K562 (cell line): ENCODE results near the gene PON1. TPM values are rescaled to one million over a fixed set of nuclear protein-coding genes. Genes with fewer than 3 reads are reported as not detected.

ENCODE experiments used
- ATAC-seq: fragments of 200-7000 bp; cut with Tn5 transposase; 3 replicates; pipeline ENCODE4 v1.9.1; 2020; ENCODE audit warnings: moderate library complexity
- BruUV-seq: library from RNA; stranded (reverse); fragments of 400-500 nt; replicated peaks from 2 replicates; lab custom pipeline; 2021; lab: Mats Ljungman, UMichigan
- CTCF ChIA-PET: fragments of 300-600 bp; formaldehyde crosslinking; extraction: SDS; loops from one replicate; lab custom pipeline; 2021; ENCODE audit warnings: low intra/inter-chr PET ratio; lab: Yijun Ruan, JAX
- POLR2A ChIA-PET: fragments of 300-600, 350-650 bp; sonication (Branson Sonifier 250); formaldehyde crosslinking; extraction: SDS; loops from one replicate; lab custom pipeline; 2021; ENCODE audit warnings: antibody characterized with exemption, inconsistent platforms; lab: Yijun Ruan, JAX
- DNase-seq, 4 experiments: peaks; one replicate each; pipeline versions ENCODE4 v3.0.0 to v3.0.0-alpha.2; 2011 to 2018; ENCODE audit warnings: low spot score in 3 of 4, mixed read lengths in 3 of 4; ENCODE audit errors: extremely low read depth in 1 of 4
- FAIRE-seq: peaks from 2 replicates; lab custom pipeline; 2011; peaks lifted over from hg19 to GRCh38; lab: Jason Lieb, UNC
- H2AFZ ChIP-seq: 2 replicates; pipeline ENCODE4 v1.6.0; 2011; ENCODE audit warnings: low read depth, low read length, control low read depth, inconsistent platforms
- H3K27ac ChIP-seq: fragments of 200-600 bp; 3 replicates; pipeline ENCODE4 v1.8.0; 2011; ENCODE audit warnings: low read depth, mild to moderate bottlenecking, control low read depth, inconsistent platforms, low read length, moderate library complexity, mixed read lengths; ENCODE audit errors: extremely low read depth
- H3K27me3 ChIP-seq, 2 experiments: fragments of 300-600 bp in 1 of 2; 2 replicates in 1 of 2; 3 replicates in 1 of 2; pipeline versions ENCODE4 v1.6.0 to v1.8.0; 2011; ENCODE audit warnings: inconsistent platforms in 2 of 2, low read length in 2 of 2, mild to moderate bottlenecking in 1 of 2, mixed read lengths in 1 of 2, moderate library complexity in 1 of 2; ENCODE audit not compliant: control insufficient read depth in 2 of 2, insufficient read depth in 2 of 2
- H3K36me3 ChIP-seq: fragments of 300-600 bp; 3 replicates; pipeline ENCODE4 v1.8.0; 2011; ENCODE audit warnings: mild to moderate bottlenecking, low read length, inconsistent platforms; ENCODE audit not compliant: control insufficient read depth, insufficient read depth
- H3K4me1 ChIP-seq, 2 experiments: fragments of 200-600 bp in 1 of 2; replicated peaks in 1 of 2; 2 replicates in 1 of 2; 3 replicates in 1 of 2; pipeline versions ENCODE4 v1.5.1 to v1.8.0; 2011; ENCODE audit warnings: inconsistent platforms in 2 of 2, low read length in 2 of 2, mild to moderate bottlenecking in 1 of 2, mixed read lengths in 1 of 2, moderate library complexity in 1 of 2; ENCODE audit not compliant: control insufficient read depth in 2 of 2, insufficient read depth in 2 of 2
- H3K4me2 ChIP-seq: 2 replicates; pipeline ENCODE4 v1.6.1; 2011; ENCODE audit warnings: low read length, control low read depth, inconsistent platforms, mixed read lengths; ENCODE audit not compliant: insufficient read depth
- H3K4me3 ChIP-seq: fragments of 200-600 bp; sonication (generic), shearing (Covaris generic); 2 replicates; pipeline ENCODE4 v1.5.1; 2016; ENCODE audit warnings: control low read depth, inconsistent platforms
- H3K79me2 ChIP-seq: fragments of 200-600 bp; 3 replicates; pipeline ENCODE4 v1.8.0; 2011; ENCODE audit warnings: low read length, inconsistent platforms; ENCODE audit not compliant: control insufficient read depth, insufficient read depth
- H3K9ac ChIP-seq, 2 experiments: 2 replicates each; pipeline versions ENCODE4 v1.6.0 to v1.6.1; 2011; ENCODE audit warnings: low read depth in 2 of 2, low read length in 2 of 2, control low read depth in 1 of 2, inconsistent platforms in 1 of 2, mild to moderate bottlenecking in 1 of 2, mixed read lengths in 1 of 2; ENCODE audit not compliant: insufficient read depth in 1 of 2
- H3K9me1 ChIP-seq: one replicate; pipeline ENCODE4 v1.6.0; 2011; ENCODE audit warnings: inconsistent platforms, mild to moderate bottlenecking, low read length, moderate library complexity; ENCODE audit not compliant: control insufficient read depth, insufficient read depth
- H3K9me3 ChIP-seq: replicated peaks from 2 replicates; pipeline ENCODE4 v1.5.1; 2011; ENCODE audit warnings: low read depth, low read length, inconsistent platforms; ENCODE audit not compliant: control insufficient read depth, insufficient read depth
- H4K20me1 ChIP-seq: replicated peaks from 2 replicates; pipeline ENCODE4 v1.6.1; 2011; ENCODE audit warnings: low read length, inconsistent platforms, mixed read lengths; ENCODE audit not compliant: control insufficient read depth, insufficient read depth
- CEBPG ChIP-seq, 3 experiments: fragments of 200-800 bp in 1 of 3; sonication (Bioruptor generic) in 1 of 3; sonication (generic) in 1 of 3; formaldehyde crosslinking in 1 of 3; IDR thresholded peaks in 2 of 3; conservative IDR thresholded peaks in 1 of 3; 2 replicates each; pipeline versions ENCODE4 v1.6.1 to v1.8.0; 2016 to 2022; ENCODE audit warnings: missing compliant biosample characterization in 2 of 3, missing genetic modification characterization in 2 of 3, mild to moderate bottlenecking in 1 of 3, missing genetic modification reagents in 1 of 3
- MTA3 ChIP-seq: fragments of 450-650 bp; formaldehyde crosslinking; IDR thresholded peaks from 2 replicates; pipeline ENCODE4 v1.6.1; 2017; ENCODE audit warnings: mild to moderate bottlenecking, borderline replicate concordance
- XRCC5 ChIP-seq: fragments of 200-400 bp; formaldehyde crosslinking; IDR thresholded peaks from 2 replicates; pipeline ENCODE4 v1.6.1; 2017; ENCODE audit warnings: low read depth, mild to moderate bottlenecking, low read length
- ZNF699 ChIP-seq: fragments of 250-450 bp; sonication (Bioruptor Pico); IDR thresholded peaks from 2 replicates; pipeline ENCODE4 v1.8.0; 2021; ENCODE audit warnings: mild to moderate bottlenecking, moderate library complexity; ENCODE audit not compliant: insufficient replicate concordance
- WGBS: fragments of 100-300 bp; shearing (Covaris generic); methylation state at CpG from one replicate; pipeline ENCODE4 v1.1.6; 2016; ENCODE audit warnings: low coverage, mixed read lengths; ENCODE audit not compliant: insufficient coverage; ENCODE audit errors: missing lambda C conversion rate; 5-methylcytosine and 5-hydroxymethylcytosine counted together
- in situ Hi-C: fragments of 300-500 bp; cut with MboI; formaldehyde crosslinking; loops from 4 replicates; pipeline ENCODE4 v1.15.0; 2018; ENCODE audit warnings: inconsistent platforms, mixed read lengths
- intact Hi-C: fragments of 100-400 bp; cut with micrococcal nuclease; formaldehyde crosslinking; loops from 2 replicates; pipeline ENCODE4 v1.14.2; 2022
- polyA plus RNA-seq, 8 experiments: library from polyadenylated mRNA; depleted of rRNA in 4 of 8; stranded (reverse) in 5 of 8; unstranded in 3 of 8; fragments of >200 nt; fragmentation: Nextera tagmentation in 2 of 8; fragmentation: Illumina TruSeq in 1 of 8; extraction: Ambion mirVana in 2 of 8; extraction: Trizol in 1 of 8; gene quantifications; 2 replicates each; pipeline versions ENCODE4 v1.2.1 to v1.2.3, GENCODE V29; 2011 to 2014; ENCODE audit warnings: inconsistent platforms in 1 of 8, missing spikeins in 1 of 8
- total RNA-seq, 7 experiments: library from RNA; depleted of rRNA in 6 of 7; stranded (reverse); fragments of >200 nt in 6 of 7; fragmentation: Illumina TruSeq in 2 of 7; extraction: Trizol in 2 of 7; gene quantifications; 2 replicates each; pipeline versions ENCODE4 v1.2.1 to v1.2.3, GENCODE V29; 2011 to 2021; ENCODE audit warnings: low replicate concordance in 1 of 7
- TF ChIP-seq, protein P1 (sequence below): sonication (generic); formaldehyde crosslinking; IDR thresholded peaks from 2 replicates; pipeline ENCODE4 v1.4.0; 2020; ENCODE audit warnings: mild to moderate bottlenecking, missing genetic modification reagents

The PON1 gene
- total and polyA plus RNA-seq, 9 of the 15 experiments (the other 6 are each of a cell fraction or from before 2014, with no cell fraction given), result not detected

DNA sequence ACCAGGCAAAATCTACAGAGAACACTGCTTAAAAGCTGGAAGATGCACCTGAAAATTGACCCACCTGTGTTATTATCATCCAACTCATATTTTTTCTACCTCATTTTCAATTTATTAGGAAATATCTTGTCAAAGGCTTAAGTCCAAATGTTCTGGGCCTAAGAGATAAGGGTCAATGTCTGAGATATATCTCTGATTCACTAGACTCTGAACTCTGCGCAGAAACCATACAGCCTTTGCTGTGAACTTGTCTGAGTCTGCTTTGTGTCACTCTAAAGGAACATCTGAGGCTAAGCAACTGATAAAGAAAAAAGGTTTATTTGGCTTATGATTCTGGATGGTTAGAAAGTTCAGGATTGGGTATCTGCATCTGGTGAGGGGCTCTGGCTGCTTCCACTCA, 3.7 kb downstream of the PON1 start:
- DNase-seq, result no peak
- ATAC-seq, result no peak
- Histone ChIP-seq H3K9ac (no peak overlapping the region), H4K20me1 (no peaks in the 10 kb centered on the region), H3K9me3 (no peaks in the 10 kb centered on the region), H3K27me3 (peaks cover 0 to 7% of the 10 kb centered on the region in 2 experiments; a peak in 1 of 5 replicates), H3K4me1 (no peaks in the 10 kb centered on the region; a peak in 2 of 5 replicates), H3K9me1 (no peaks in the 10 kb centered on the region), H3K36me3 (no peaks in the 10 kb centered on the region), H3K27ac (no peak overlapping the region), H3K4me3 (no peak overlapping the region), H3K79me2 (no peaks in the 10 kb centered on the region), H2AFZ (no peak overlapping the region), H3K4me2 (no peak overlapping the region)
- in situ Hi-C loops, result no loop called here
- intact Hi-C loops, result no loop called here
- BruUV-seq, result no TSS peak
- ChIA-PET POLR2A (no interaction called here), CTCF (no interaction called here)
- 5% methylated on average over 1 of the region's 1 CpG for WGBS
- TF ChIP-seq ZNF699 (no peak), MTA3 (no peak), XRCC5 (no peak), CEBPG (CRISPR knock-in tag; IDR thresholded peaks at IDR 0.05) (no peak), CEBPG (tag; conservative IDR thresholded peaks at IDR 0.05 in 1 of 2, IDR thresholded peaks at IDR 0.05 in 1 of 2) (no peak)
- TF ChIP-seq, protein P1, sequence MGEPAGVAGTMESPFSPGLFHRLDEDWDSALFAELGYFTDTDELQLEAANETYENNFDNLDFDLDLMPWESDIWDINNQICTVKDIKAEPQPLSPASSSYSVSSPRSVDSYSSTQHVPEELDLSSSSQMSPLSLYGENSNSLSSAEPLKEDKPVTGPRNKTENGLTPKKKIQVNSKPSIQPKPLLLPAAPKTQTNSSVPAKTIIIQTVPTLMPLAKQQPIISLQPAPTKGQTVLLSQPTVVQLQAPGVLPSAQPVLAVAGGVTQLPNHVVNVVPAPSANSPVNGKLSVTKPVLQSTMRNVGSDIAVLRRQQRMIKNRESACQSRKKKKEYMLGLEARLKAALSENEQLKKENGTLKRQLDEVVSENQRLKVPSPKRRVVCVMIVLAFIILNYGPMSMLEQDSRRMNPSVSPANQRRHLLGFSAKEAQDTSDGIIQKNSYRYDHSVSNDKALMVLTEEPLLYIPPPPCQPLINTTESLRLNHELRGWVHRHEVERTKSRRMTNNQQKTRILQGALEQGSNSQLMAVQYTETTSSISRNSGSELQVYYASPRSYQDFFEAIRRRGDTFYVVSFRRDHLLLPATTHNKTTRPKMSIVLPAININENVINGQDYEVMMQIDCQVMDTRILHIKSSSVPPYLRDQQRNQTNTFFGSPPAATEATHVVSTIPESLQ, result no peak
- no peak for FAIRE-seq
